Muscle of arm (tissue), 12 donors: Measurements from ENCODE around the gene MUCL1. TPM values are rescaled to one million over a fixed set of nuclear protein-coding genes. Genes with fewer than 3 reads are reported as not detected.

Experiments
- DNase-seq: peaks from one replicate; pipeline ENCODE4 v3.0.0-alpha.2; 2013
- polyA plus RNA-seq, 12 donors: library from polyadenylated mRNA; unstranded; fragments of 120-200 nt; gene quantifications; one replicate each; pipeline ENCODE4 v1.2.1, GENCODE V29; 2013; ENCODE audit not compliant: insufficient read length in 12 of 12

Gene MUCL1
- polyA plus RNA-seq, 12 donors: not detected

- no peak for DNase-seq
Measured at GRCh38 chr12:54891717-54892478, 37.6 kb downstream of the MUCL1 start.

Other genes with a start within 250 kb of the MUCL1 start
- not detected for gene LACRT, start 219.6 kb upstream of the MUCL1 start, polyA plus RNA-seq
- not detected for gene DCD, start 206.2 kb upstream of the MUCL1 start, polyA plus RNA-seq
- 1 to 10 TPM in 8 of 12 donors, under 1 TPM in 2, not detected in 2; 0.70 to 3.9 (median 1.6) TPM for gene TESPA1, start 130.2 kb downstream of the MUCL1 start, polyA plus RNA-seq
- gene NEUROD4, start 165.5 kb downstream of the MUCL1 start, polyA plus RNA-seq: not detected